Natural killer cell (primary cell): ENCODE data around the gene GSG1L. TPM values are rescaled to one million over a fixed set of nuclear protein-coding genes. Genes with fewer than 3 reads are reported as not detected.
"Not testable (repeated sequence)": the region's sequence is repeated elsewhere in the genome, so short reads cannot be mapped to it uniquely, and the experiment has no call there.

Source experiments
- ATAC-seq, 3 donors: fragments of 150-1000 bp in 2 of 3; fragments of 200-7000 bp in 1 of 3; cut with Tn5 transposase; 1 replicate in 1 of 3; 2 replicates in 2 of 3; pipeline ENCODE4 v1.10.0; 2021; ENCODE audit warnings: mild to moderate bottlenecking in 2 of 3, moderate library complexity in 2 of 3
- DNase-seq, 2 donors: peaks; one replicate each; pipeline versions ENCODE4 v3.0.0 to v3.0.0-alpha.2; 2013 to 2021; ENCODE audit warnings: mixed read lengths in 1 of 2
- H3K27ac ChIP-seq: one replicate; pipeline ENCODE4 v1.5.1; 2013; ENCODE audit warnings: mild to moderate bottlenecking, low read length
- H3K27me3 ChIP-seq: one replicate; pipeline ENCODE4 v1.6.1; 2013; ENCODE audit warnings: low read length; ENCODE audit not compliant: control insufficient read depth, insufficient read depth
- H3K36me3 ChIP-seq: one replicate; pipeline ENCODE4 v1.6.1; 2013; ENCODE audit warnings: low read length; ENCODE audit not compliant: control insufficient read depth, insufficient read depth
- H3K4me1 ChIP-seq: one replicate; pipeline ENCODE4 v1.6.1; 2013; ENCODE audit warnings: low read length; ENCODE audit not compliant: control insufficient read depth, insufficient read depth
- H3K4me3 ChIP-seq: one replicate; pipeline ENCODE4 v1.5.1; 2013; ENCODE audit warnings: low read length
- H3K9me3 ChIP-seq: one replicate; pipeline ENCODE4 v1.6.1; 2013; ENCODE audit warnings: low read length; ENCODE audit not compliant: control insufficient read depth, insufficient read depth
- H3K27ac Mint-ChIP-seq, 2 donors: one replicate each; pipeline ENCODE4 v1.8.0; 2022; ENCODE audit warnings: mild to moderate bottlenecking in 2 of 2, mixed read lengths in 2 of 2, moderate library complexity in 1 of 2
- H3K27me3 Mint-ChIP-seq, 2 donors: one replicate each; pipeline ENCODE4 v1.8.0; 2022; ENCODE audit warnings: low read depth in 2 of 2, mixed read lengths in 2 of 2
- H3K36me3 Mint-ChIP-seq: one replicate; pipeline ENCODE4 v1.8.0; 2022; ENCODE audit warnings: mixed read lengths
- H3K4me1 Mint-ChIP-seq, 2 donors: one replicate each; pipeline ENCODE4 v1.8.0; 2022; ENCODE audit warnings: mixed read lengths in 2 of 2
- H3K4me3 Mint-ChIP-seq: one replicate; pipeline ENCODE4 v1.8.0; 2022; ENCODE audit warnings: mild to moderate bottlenecking, moderate library complexity, mixed read lengths
- H3K9me3 Mint-ChIP-seq, 2 donors: one replicate each; pipeline ENCODE4 v1.8.0; 2022; ENCODE audit warnings: mixed read lengths in 2 of 2
- CTCF ChIP-seq: fragments of 200-600 bp; IDR thresholded peaks from one replicate; pipeline ENCODE4 v1.8.0; 2022; ENCODE audit warnings: antibody characterized with exemption
- WGBS: methylation state at CpG from one replicate; pipeline ENCODE4 v1.1.7; 2013; ENCODE audit warnings: missing lambda C conversion rate; ENCODE audit not compliant: insufficient coverage; 5-methylcytosine and 5-hydroxymethylcytosine counted together
- intact Hi-C: fragments of 100-400 bp; cut with micrococcal nuclease; formaldehyde crosslinking; loops from one replicate; pipeline ENCODE4 v1.14.2; 2022
- total RNA-seq, 4 donors: library from RNA; stranded (reverse); fragments of 120-200 nt in 1 of 4; gene quantifications; one replicate each; pipeline versions ENCODE4 v1.2.3 to v1.2.4, GENCODE V29; 2013 to 2022

GSG1L gene
- total RNA-seq, 3 donors from 2014 or later (not counting 1 experiment from before 2014, with no cell fraction given) = 0.25 TPM; not detected in 2

- Mint-ChIP-seq H3K4me3 (no peak overlapping the region), H3K27ac (no peak overlapping the region), H3K4me1 (no peaks in the 10 kb centered on the region), H3K27me3 (peaks cover 0 to 11% of the 10 kb centered on the region in 2 donors), H3K36me3 (no peaks in the 10 kb centered on the region), H3K9me3 (no peaks in the 10 kb centered on the region)
- Histone ChIP-seq H3K9me3 (no peaks in the 10 kb centered on the region), H3K4me1 (no peaks in the 10 kb centered on the region), H3K27ac (no peak overlapping the region), H3K27me3 (no peaks in the 10 kb centered on the region), H3K36me3 (no peaks in the 10 kb centered on the region), H3K4me3 (no peak overlapping the region)
- ATAC-seq = no peak
- no peak for TF ChIP-seq CTCF
- no peak for DNase-seq
- WGBS = 77% methylated on average over 11 of the region's 11 CpGs
- intact Hi-C loops = no loop called here
These were observed 83.3 kb downstream of the GSG1L start for GRCh38 chr16:27980076-27980775.

GRCh38 chr16:27979668-27980067 lies 83.8 kb downstream of the GSG1L start:
- not testable (repeated sequence) for H3K9me3 Mint-ChIP-seq, H3K27ac ChIP-seq, H3K36me3 ChIP-seq, H3K27ac Mint-ChIP-seq, DNase-seq, ATAC-seq, H3K4me1 Mint-ChIP-seq, H3K36me3 Mint-ChIP-seq, H3K4me3 ChIP-seq, H3K9me3 ChIP-seq, H3K27me3 ChIP-seq, H3K4me1 ChIP-seq, H3K4me3 Mint-ChIP-seq
- WGBS = 59% methylated on average over 3 of the region's 3 CpGs
- intact Hi-C loops = loop anchor here (10.0 kb wide), 1 partner anchor 45 kb away; no protein-coding TSS in a partner anchor
- H3K27me3 Mint-ChIP-seq = peaks cover 0 to 11% of the 10 kb centered on the region in 2 donors

- Mint-ChIP-seq H3K9me3 (no peaks in the 10 kb centered on the region), H3K36me3 (no peaks in the 10 kb centered on the region), H3K27ac (no peak overlapping the region), H3K4me1 (no peaks in the 10 kb centered on the region), H3K4me3 (no peak overlapping the region), H3K27me3 (peaks cover 0 to 11% of the 10 kb centered on the region in 2 donors)
- H3K36me3 ChIP-seq = no peaks in the 10 kb centered on the region
- no peaks in the 10 kb centered on the region for H3K9me3 ChIP-seq
- DNase-seq (no peak), ATAC-seq (no peak)
- no peaks in the 10 kb centered on the region for H3K27me3 ChIP-seq
- intact Hi-C loops = loop anchor here (10.0 kb wide), 1 partner anchor 46 kb away; no protein-coding TSS in a partner anchor
- H3K4me3 ChIP-seq = no peak overlapping the region
- WGBS = 89% methylated on average over 4 of the region's 4 CpGs
- H3K4me1 ChIP-seq = no peaks in the 10 kb centered on the region
- TF ChIP-seq CTCF = no peak
- H3K27ac ChIP-seq = no peak overlapping the region
These were observed 84.6 kb downstream of the GSG1L start for GRCh38 chr16:27978876-27979275.

GRCh38 chr16:27977966-27978365 lies 85.5 kb downstream of the GSG1L start:
- Mint-ChIP-seq H3K27me3 (peaks cover 0 to 11% of the 10 kb centered on the region in 2 donors), H3K4me3 (no peak overlapping the region), H3K36me3 (no peaks in the 10 kb centered on the region), H3K27ac (no peak overlapping the region), H3K9me3 (no peaks in the 10 kb centered on the region), H3K4me1 (no peaks in the 10 kb centered on the region)
- no peak overlapping the region for H3K27ac ChIP-seq
- H3K36me3 ChIP-seq = no peaks in the 10 kb centered on the region
- ATAC-seq = no peak
- intact Hi-C loops = loop anchor here (10.0 kb wide), 1 partner anchor 47 kb away; no protein-coding TSS in a partner anchor
- H3K9me3 ChIP-seq = no peaks in the 10 kb centered on the region
- H3K4me3 ChIP-seq = no peak overlapping the region
- no peak for TF ChIP-seq CTCF
- H3K4me1 ChIP-seq = no peaks in the 10 kb centered on the region
- DNase-seq = no peak
- 86% methylated on average over 7 of the region's 7 CpGs for WGBS
- H3K27me3 ChIP-seq = no peaks in the 10 kb centered on the region
